Karpas-422 (cell line): ENCODE measurements around the gene FAM50A. TPM values are rescaled to one million over a fixed set of nuclear protein-coding genes. Genes with fewer than 3 reads are reported as not detected.

Source experiments
- DNase-seq: peaks from one replicate; pipeline ENCODE4 v3.0.0-alpha.2; 2015
- H2AFZ ChIP-seq: fragments of 200-600 bp; sonication (generic); 2 replicates; pipeline ENCODE4 v1.6.1; 2014; ENCODE audit warnings: antibody characterized with exemption, low read length, mixed read lengths
- H3K27ac ChIP-seq: fragments of 200-600 bp; sonication (generic); 2 replicates; pipeline ENCODE4 v1.5.1; 2014; ENCODE audit warnings: mild to moderate bottlenecking, low read length, moderate library complexity
- H3K27me3 ChIP-seq: fragments of 200-600 bp; sonication (generic); 2 replicates; pipeline ENCODE4 v1.6.1; 2014; ENCODE audit warnings: low read length, mixed read lengths
- H3K36me3 ChIP-seq: fragments of 200-600 bp; sonication (generic); 2 replicates; pipeline ENCODE4 v1.6.1; 2014; ENCODE audit warnings: low read length, mixed read lengths; ENCODE audit not compliant: insufficient read depth
- H3K4me1 ChIP-seq: fragments of 200-600 bp; sonication (generic); 2 replicates; pipeline ENCODE4 v1.6.1; 2014; ENCODE audit warnings: mild to moderate bottlenecking, low read length, mixed read lengths
- H3K4me2 ChIP-seq: fragments of 200-600 bp; sonication (generic); 2 replicates; pipeline ENCODE4 v1.6.1; 2014; ENCODE audit warnings: low read length, low read depth, mild to moderate bottlenecking; ENCODE audit not compliant: poor library complexity, severe bottlenecking
- H3K4me3 ChIP-seq: fragments of 200-600 bp; sonication (generic); 2 replicates; pipeline ENCODE4 v1.5.1; 2014; ENCODE audit warnings: mild to moderate bottlenecking, antibody characterized with exemption, low read length, mixed read lengths
- H3K79me2 ChIP-seq: fragments of 200-600 bp; sonication (generic); 2 replicates; pipeline ENCODE4 v1.6.1; 2014; ENCODE audit warnings: mild to moderate bottlenecking, low read length, mixed read lengths
- H3K9ac ChIP-seq: fragments of 200-600 bp; sonication (generic); 2 replicates; pipeline ENCODE4 v1.6.0; 2014; ENCODE audit warnings: low read length
- H3K9me2 ChIP-seq: fragments of 200-600 bp; sonication (generic), shearing (Covaris generic); replicated peaks from 2 replicates; pipeline ENCODE4 v1.6.0; 2014; ENCODE audit warnings: mild to moderate bottlenecking, low read length, moderate library complexity; ENCODE audit not compliant: insufficient read depth
- H3K9me3 ChIP-seq: fragments of 300-700, 200-600 bp; sonication (generic); 2 replicates; pipeline ENCODE4 v1.6.1; 2014; ENCODE audit warnings: low read length, mixed read lengths
- H4K20me1 ChIP-seq: fragments of 200-600 bp; sonication (generic); 2 replicates; pipeline ENCODE4 v1.6.1; 2014; ENCODE audit warnings: mild to moderate bottlenecking, antibody characterized with exemption, low read length, low read depth; ENCODE audit not compliant: insufficient read depth
- total RNA-seq: library from RNA; depleted of rRNA; stranded (reverse); fragments of >200 nt; shearing (Covaris generic); gene quantifications from 2 replicates; pipeline ENCODE4 v1.2.3, GENCODE V29; 2014; ENCODE audit warnings: low replicate concordance

FAM50A gene
- total RNA-seq, 1 experiment from 2014 or later = 18.9 TPM

DNA sequence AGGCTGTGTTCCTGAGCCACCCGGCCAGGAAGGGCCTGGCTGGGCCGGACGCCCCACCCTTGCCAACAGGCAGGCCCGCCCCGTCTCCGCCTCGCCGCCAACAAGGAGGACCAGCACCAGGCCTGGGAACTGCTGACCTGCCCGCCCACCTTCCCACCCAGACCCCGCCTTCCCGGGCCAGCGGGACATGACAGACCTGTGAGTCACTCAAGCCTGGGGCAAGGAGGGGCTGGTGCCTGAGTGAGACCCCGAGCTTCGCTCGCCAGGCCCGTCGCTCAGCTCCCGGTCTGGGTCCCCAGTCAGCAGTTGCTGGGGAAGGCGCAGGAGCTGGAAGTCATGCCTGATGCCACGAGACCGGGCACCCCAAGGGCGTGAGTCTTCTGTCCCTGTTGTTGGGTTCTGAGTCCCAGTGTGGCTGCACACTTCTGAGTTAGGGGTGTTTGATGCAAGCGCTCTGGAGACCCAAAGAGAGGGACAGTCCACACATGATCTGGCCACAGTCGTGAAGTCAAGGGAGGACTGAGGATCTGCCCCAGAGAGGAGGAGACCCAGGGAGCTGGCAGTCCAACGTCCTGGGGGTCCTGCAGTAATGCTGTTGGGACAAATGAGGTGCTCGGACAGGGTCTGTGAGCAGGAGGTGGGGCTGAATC, 34.6 kb upstream of the FAM50A start, which contains the start of gene DNASE1L1:
Gene DNASE1L1 (minus strand): TSS at position 33 of the 650 bp plus-strand sequence. CDS start 3,686 bp downstream, outside the sequence.
- DNase-seq = no peak
- H4K20me1 ChIP-seq = no peaks in the 10 kb centered on the region
- no peaks in the 10 kb centered on the region for H3K9me2 ChIP-seq
- H3K9me3 ChIP-seq = no peaks in the 10 kb centered on the region
- H3K27me3 ChIP-seq = no peaks in the 10 kb centered on the region
- H3K4me1 ChIP-seq = peaks cover 11% of the 10 kb centered on the region
- no peak within 1 kb of the TSS for H3K9ac ChIP-seq
- no peak within 1 kb of the TSS for H3K27ac ChIP-seq
- no peak within 1 kb of the TSS for H3K4me2 ChIP-seq
- H3K36me3 ChIP-seq = no peaks in the 10 kb centered on the region
- H3K4me3 ChIP-seq = no peak within 1 kb of the TSS
- H2AFZ ChIP-seq = no peak within 1 kb of the TSS
- peaks cover 4% of the 10 kb centered on the region for H3K79me2 ChIP-seq

DNA sequence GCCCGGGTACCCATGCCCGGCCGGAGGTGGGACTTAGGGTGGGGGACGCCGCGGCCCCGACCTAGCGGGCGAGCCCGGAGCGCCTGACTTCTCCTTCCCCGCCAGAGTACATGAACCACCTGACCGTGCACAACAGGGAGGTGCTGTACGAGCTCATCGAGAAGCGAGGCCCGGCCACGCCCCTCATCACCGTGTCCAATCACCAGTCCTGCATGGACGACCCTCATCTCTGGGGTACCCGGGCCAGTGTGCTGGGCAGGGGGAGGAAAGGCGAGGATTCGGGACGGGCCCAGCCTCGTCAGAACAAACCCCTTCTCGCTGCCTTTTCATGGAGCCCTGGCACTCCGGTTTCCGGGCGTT, 32.0 kb upstream of the FAM50A start:
- H3K36me3 ChIP-seq = no peaks in the 10 kb centered on the region
- peaks cover 4% of the 10 kb centered on the region for H3K79me2 ChIP-seq
- H3K9me2 ChIP-seq = no peaks in the 10 kb centered on the region
- H3K9ac ChIP-seq = peak overlapping the region; percentile 89
- DNase-seq = peak; percentile 82
- peaks cover 11% of the 10 kb centered on the region for H3K4me1 ChIP-seq
- H3K4me3 ChIP-seq = peak overlapping the region; percentile 84
- H3K9me3 ChIP-seq = no peaks in the 10 kb centered on the region
- no peaks in the 10 kb centered on the region for H3K27me3 ChIP-seq
- no peaks in the 10 kb centered on the region for H4K20me1 ChIP-seq
- peak overlapping the region; percentile 91 for H3K4me2 ChIP-seq
- peak overlapping the region; percentile 79 for H3K27ac ChIP-seq
- no peak overlapping the region for H2AFZ ChIP-seq

DNA sequence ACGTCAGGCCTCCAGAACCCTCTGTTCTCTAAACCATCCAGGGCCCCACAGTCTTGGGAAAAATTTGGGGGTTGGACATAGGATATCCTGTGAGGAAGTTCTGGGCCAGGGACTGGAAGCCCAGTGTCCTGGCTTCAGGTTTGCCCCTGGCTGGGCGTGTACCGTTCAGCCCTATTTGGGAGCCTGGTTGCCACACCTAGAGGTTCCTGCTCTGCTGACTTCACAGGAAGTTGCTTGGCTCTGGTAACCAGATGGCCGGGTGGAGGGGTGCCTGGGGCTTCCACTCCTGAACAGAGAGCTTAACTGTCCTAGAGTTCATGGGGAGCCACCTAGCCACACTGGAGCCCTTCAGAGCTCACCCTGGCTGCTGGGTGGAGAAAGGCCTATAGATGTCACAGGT, 31.5 kb upstream of the FAM50A start:
- Histone ChIP-seq H3K27me3 (no peaks in the 10 kb centered on the region), H3K4me2 (peak overlapping the region; percentile 91), H3K9ac (peak overlapping the region; percentile 89), H3K4me1 (peaks cover 11% of the 10 kb centered on the region), H3K9me2 (no peaks in the 10 kb centered on the region), H3K27ac (peak overlapping the region; percentile 79), H2AFZ (no peak overlapping the region), H3K36me3 (no peaks in the 10 kb centered on the region), H4K20me1 (no peaks in the 10 kb centered on the region), H3K9me3 (no peaks in the 10 kb centered on the region), H3K79me2 (peaks cover 4% of the 10 kb centered on the region), H3K4me3 (peak overlapping the region; percentile 84)
- peak; percentile 51 for DNase-seq

DNA sequence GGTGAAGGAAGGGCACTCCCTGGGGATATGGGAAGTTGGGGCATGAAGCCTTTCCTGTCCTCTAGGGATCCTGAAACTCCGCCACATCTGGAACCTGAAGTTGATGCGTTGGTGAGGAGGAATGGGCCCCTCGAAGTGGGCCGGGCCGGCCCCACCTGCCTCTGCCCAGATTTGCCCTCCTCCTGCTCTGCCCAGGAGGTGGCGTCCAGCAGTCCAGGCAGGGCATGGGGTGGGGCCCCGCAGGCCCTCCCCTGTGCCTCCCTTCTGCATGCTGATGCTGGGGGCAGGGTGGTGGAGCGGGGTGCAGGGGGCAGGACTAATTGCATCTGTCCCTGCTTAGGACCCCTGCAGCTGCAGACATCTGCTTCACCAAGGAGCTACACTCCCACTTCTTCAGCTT, 30.8 kb upstream of the FAM50A start:
- Histone ChIP-seq H3K9ac (peak overlapping the region; percentile 89; the same call in 1 of the 2 replicates), H3K4me2 (peak overlapping the region; percentile 91), H3K79me2 (peaks cover 4% of the 10 kb centered on the region)

DNA sequence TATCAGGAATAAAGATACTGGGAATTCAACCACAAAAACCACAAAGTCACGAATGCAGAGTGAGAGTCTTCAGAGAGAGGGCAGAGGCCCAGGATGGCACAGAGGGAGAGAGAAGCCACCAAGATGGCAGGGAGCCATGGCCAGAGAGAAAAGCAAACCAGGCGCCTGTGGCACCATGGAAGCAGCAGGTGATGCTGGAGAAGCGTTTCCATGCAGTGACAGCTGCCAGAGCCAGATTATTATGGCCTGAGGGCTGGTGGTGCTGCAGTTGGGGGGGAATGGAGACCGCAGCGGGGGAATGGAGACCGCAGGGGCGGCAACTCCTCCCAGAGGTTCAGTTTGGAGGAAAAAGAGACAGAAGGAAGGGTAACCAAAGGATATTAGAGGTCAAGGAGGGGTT, 26.8 kb upstream of the FAM50A start:
- Histone ChIP-seq H3K4me2 (no peak overlapping the region), H3K79me2 (peaks cover 3% of the 10 kb centered on the region), H3K27ac (no peak overlapping the region), H3K9me2 (no peaks in the 10 kb centered on the region), H3K36me3 (no peaks in the 10 kb centered on the region), H2AFZ (no peak overlapping the region), H3K9me3 (no peaks in the 10 kb centered on the region), H4K20me1 (no peaks in the 10 kb centered on the region), H3K4me1 (peaks cover 10% of the 10 kb centered on the region), H3K27me3 (no peaks in the 10 kb centered on the region), H3K9ac (no peak overlapping the region), H3K4me3 (no peak overlapping the region)
- no peak for DNase-seq

More for the DNA sequence above, 30.8 kb upstream of the FAM50A start:
- Histone ChIP-seq H3K4me1 (peaks cover 11% of the 10 kb centered on the region), H2AFZ (no peak overlapping the region), H3K4me3 (no peak overlapping the region), H3K9me2 (no peaks in the 10 kb centered on the region), H3K9me3 (no peaks in the 10 kb centered on the region), H3K27ac (no peak overlapping the region), H4K20me1 (no peaks in the 10 kb centered on the region), H3K36me3 (no peaks in the 10 kb centered on the region), H3K27me3 (no peaks in the 10 kb centered on the region)
- no peak for DNase-seq

DNA sequence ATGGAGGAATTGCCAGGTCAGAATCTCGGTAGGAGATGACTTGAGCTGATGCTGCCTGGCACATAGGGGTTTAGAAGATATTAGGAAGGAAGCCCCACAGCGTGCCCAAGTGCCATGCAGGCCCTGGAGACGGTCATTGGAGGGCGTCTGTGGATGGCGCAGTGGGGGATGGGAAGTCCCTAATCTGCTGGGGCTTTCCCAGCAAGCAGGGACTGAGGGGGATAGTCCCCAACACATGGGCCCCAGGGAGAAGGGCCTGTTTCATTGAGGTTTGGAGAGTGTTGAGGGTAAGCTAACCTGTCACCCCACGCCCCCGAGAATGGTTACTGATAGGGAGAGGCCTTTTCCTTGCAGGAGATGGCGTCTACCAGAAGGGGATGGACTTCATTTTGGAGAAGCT, 24.8 kb upstream of the FAM50A start:
- Histone ChIP-seq H3K4me3 (no peak overlapping the region), H3K36me3 (no peaks in the 10 kb centered on the region), H4K20me1 (no peaks in the 10 kb centered on the region), H3K9me3 (no peaks in the 10 kb centered on the region), H3K9me2 (no peaks in the 10 kb centered on the region), H3K79me2 (no peaks in the 10 kb centered on the region), H3K27ac (no peak overlapping the region), H2AFZ (no peak overlapping the region), H3K4me1 (no peaks in the 10 kb centered on the region), H3K4me2 (no peak overlapping the region), H3K9ac (no peak overlapping the region), H3K27me3 (no peaks in the 10 kb centered on the region)
- DNase-seq = no peak

DNA sequence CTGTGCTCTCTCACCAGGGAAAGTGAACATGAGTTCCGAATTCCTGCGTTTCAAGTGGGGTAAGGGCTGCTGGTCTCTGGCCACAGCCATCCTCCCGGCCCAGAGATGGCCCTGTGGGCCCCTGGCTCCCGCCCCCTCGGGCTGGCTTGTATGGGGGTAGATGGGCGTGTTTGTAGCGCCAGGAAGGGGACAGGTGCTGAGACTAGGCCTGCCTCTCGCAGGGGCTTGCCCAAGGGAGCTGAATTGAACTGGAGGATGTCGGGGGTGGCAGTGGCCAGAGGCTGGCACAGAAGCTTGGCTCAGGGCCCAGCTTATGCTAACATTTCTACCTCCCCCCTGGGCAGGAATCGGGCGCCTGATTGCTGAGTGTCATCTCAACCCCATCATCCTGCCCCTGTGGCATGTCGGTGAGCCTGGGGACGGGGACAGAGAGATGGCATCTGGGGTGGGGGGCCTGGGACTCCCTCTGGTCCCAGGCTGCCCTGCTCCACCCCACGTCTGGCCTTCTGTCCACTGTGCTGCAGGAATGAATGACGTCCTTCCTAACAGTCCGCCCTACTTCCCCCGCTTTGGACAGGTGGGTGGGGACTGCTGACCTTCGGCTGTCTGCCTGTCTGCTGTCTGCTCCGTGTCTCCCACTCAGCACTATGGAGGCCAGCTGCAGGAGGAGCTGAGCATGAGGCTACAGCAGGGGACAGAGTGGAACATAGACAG, 24.1 kb upstream of the FAM50A start:
- Histone ChIP-seq H3K4me1 (no peaks in the 10 kb centered on the region), H3K27ac (no peak overlapping the region), H4K20me1 (no peaks in the 10 kb centered on the region), H3K4me2 (no peak overlapping the region), H3K9me2 (no peaks in the 10 kb centered on the region), H2AFZ (no peak overlapping the region), H3K79me2 (no peaks in the 10 kb centered on the region), H3K36me3 (no peaks in the 10 kb centered on the region), H3K9ac (no peak overlapping the region), H3K27me3 (no peaks in the 10 kb centered on the region), H3K9me3 (no peaks in the 10 kb centered on the region), H3K4me3 (no peak overlapping the region)
- DNase-seq = no peak

DNA sequence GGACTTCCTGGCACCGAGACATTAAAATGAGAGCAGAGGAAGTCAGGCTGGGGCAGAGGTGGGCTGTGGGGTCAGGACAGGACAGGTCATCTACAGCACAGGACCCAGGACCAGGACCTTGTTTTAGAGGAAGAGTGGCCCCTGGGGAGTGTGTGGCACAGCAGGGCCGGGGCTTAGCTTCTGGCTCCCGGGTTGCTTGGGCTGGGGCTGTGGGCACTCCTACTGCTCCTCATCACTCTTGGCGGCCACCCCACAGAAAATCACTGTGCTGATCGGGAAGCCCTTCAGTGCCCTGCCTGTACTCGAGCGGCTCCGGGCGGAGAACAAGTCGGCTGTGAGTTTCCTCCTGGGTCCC, 23.6 kb upstream of the FAM50A start:
- Histone ChIP-seq H3K79me2 (no peaks in the 10 kb centered on the region), H3K36me3 (no peaks in the 10 kb centered on the region), H3K9me3 (no peaks in the 10 kb centered on the region), H3K9me2 (no peaks in the 10 kb centered on the region), H3K4me2 (no peak overlapping the region), H4K20me1 (no peaks in the 10 kb centered on the region), H3K27me3 (no peaks in the 10 kb centered on the region), H3K4me1 (no peaks in the 10 kb centered on the region), H3K27ac (no peak overlapping the region), H3K9ac (no peak overlapping the region), H2AFZ (no peak overlapping the region), H3K4me3 (no peak overlapping the region)
- DNase-seq = no peak
